AG10803 (cell line): ENCODE measurements around the gene ELOB.

Source experiments
- DNase-seq: peaks from one replicate; pipeline ENCODE4 v3.0.0; 2010; ENCODE audit warnings: low read depth
- H3K4me3 ChIP-seq: 2 replicates; pipeline ENCODE4 v1.5.1; 2011; ENCODE audit warnings: mild to moderate bottlenecking, low read length, control low read depth
- TF ChIP-seq, protein P1 (sequence below): conservative IDR thresholded peaks from 2 replicates; pipeline ENCODE4 v1.5.1; 2011; ENCODE audit warnings: mild to moderate bottlenecking, low read length, control low read depth, inconsistent platforms

The ELOB gene

DNA sequence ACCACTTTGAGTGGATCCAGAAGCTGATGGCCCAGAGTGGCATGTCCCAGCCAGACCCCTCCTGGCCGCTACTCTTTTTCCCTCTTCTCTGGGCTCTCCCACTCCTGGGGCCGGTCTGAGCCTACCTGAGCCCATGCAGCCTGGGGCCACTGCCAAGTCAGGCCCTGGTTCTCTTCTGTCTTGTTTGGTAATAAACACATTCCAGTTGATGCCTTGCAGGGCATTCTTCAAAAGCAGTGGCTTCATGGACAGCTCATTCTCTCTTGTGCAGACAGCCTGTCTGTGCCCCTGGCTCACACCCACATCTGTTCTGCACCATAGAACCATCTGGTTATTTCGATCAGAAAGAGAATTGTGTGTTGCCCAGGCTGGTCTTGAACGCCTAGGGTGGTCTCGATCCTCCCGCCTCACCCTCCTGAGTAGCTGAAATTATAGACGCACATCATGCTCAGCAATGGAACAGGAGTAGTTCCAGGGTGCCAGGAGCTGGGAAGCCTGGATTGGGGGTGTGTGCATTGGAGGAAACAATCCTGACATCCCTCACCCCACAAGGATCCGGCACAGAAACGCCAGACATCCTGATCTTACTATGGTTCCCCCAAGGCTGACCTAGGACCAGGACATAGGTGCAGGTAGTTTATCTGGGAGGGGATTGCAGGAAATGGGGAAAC, 44.5 kb upstream of the ELOB start:
- H3K4me3 ChIP-seq = no peak overlapping the region
- peak; percentile 35 for DNase-seq
- TF ChIP-seq, protein P1, sequence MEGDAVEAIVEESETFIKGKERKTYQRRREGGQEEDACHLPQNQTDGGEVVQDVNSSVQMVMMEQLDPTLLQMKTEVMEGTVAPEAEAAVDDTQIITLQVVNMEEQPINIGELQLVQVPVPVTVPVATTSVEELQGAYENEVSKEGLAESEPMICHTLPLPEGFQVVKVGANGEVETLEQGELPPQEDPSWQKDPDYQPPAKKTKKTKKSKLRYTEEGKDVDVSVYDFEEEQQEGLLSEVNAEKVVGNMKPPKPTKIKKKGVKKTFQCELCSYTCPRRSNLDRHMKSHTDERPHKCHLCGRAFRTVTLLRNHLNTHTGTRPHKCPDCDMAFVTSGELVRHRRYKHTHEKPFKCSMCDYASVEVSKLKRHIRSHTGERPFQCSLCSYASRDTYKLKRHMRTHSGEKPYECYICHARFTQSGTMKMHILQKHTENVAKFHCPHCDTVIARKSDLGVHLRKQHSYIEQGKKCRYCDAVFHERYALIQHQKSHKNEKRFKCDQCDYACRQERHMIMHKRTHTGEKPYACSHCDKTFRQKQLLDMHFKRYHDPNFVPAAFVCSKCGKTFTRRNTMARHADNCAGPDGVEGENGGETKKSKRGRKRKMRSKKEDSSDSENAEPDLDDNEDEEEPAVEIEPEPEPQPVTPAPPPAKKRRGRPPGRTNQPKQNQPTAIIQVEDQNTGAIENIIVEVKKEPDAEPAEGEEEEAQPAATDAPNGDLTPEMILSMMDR = no peak

DNA sequence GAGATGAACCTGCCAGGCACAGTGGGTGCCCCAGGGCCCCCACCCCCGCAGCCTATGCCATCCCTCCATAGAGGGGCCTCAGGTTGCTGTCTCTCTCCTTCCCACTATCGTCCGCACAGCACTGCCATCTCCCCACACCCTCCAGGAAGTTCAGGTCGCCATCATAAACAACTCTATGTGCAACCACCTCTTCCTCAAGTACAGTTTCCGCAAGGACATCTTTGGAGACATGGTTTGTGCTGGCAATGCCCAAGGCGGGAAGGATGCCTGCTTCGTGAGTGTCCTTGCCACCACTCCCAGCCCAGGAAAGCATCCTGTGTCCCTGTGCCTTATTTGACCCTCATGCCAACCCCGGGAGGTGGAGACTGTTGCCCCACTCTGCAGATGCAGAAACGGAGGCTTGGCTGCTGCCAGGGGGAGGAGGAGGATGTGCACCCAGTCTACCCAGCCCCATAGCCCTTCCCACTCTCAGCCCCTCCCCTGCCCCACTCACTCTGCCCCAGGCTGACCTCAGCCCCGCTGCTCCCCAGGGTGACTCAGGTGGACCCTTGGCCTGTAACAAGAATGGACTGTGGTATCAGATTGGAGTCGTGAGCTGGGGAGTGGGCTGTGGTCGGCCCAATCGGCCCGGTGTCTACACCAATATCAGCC, 43.9 kb upstream of the ELOB start:
- TF ChIP-seq, protein P1 = no peak
- DNase-seq = no peak

GRCh38 chr16:2819939-2820835, 43.1 kb upstream of the ELOB start:
- H3K4me3 ChIP-seq = no peak overlapping the region
- TF ChIP-seq, protein P1 = no peak
- no peak for DNase-seq

More for the DNA sequence above, 43.9 kb upstream of the ELOB start:
- no peak overlapping the region for H3K4me3 ChIP-seq

- DNase-seq = no peak
- TF ChIP-seq, protein P1 = no peak
- no peak overlapping the region for H3K4me3 ChIP-seq
Measured at GRCh38 chr16:2819179-2819938, 42.3 kb upstream of the ELOB start.

- TF ChIP-seq, protein P1 = no peak
- no peak for DNase-seq
Measured at GRCh38 chr16:2818272-2818876, 41.3 kb upstream of the ELOB start.

DNA sequence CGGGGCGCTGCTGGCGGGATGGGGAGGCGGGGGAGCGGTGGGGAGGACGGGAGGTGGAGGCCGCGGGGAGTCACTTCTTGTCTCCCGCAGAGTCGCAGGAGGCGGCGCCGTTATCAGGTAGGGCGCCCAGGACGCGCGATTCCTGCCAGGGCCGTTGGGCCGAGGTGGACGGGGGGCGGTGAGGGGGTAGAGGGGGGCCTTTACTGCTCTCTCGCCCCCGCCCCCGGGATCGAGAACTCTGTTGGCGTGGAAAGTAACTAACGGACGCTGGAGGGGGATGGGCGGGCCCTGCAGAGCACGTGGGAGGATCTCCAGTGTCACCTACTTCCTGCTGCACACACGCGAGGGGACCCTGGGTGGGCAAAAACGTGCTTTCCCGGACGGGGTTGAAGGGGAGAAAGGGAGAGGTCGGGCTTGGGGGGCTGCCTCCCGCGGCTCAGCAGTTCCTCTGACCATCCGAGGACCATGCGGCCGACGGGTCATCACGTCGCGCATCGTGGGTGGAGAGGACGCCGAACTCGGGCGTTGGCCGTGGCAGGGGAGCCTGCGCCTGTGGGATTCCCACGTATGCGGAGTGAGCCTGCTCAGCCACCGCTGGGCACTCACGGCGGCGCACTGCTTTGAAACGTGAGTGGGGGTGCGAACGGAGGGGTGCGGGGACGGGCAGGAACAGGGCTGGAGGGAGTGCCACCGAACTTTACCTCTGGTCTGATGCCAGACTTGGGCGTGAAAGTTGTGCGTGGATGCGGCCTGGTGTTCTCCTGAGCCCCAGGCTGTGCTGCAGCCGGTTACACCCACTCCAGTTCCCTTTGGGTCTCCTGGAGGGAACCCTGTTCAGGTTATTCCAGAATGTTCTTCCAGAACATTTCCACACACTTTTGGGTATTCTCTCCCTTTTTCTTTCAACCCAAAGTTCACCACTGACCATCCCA, 40.5 kb upstream of the ELOB start:
- TF ChIP-seq, protein P1 = no peak
- no peak overlapping the region for H3K4me3 ChIP-seq
- DNase-seq = no peak

More at GRCh38 chr16:2818272-2818876, 41.3 kb upstream of the ELOB start:
- H3K4me3 ChIP-seq = no peak overlapping the region
